ENCODE results near the gene PIK3CD.
"Not testable (repeated sequence)": the region's sequence is repeated elsewhere in the genome, so short reads cannot be mapped to it uniquely, and the experiment has no call there.

Gene PIK3CD

GRCh38 chr1:9615316-9616063, 36.0 kb upstream of the PIK3CD start:
- in situ Hi-C loops (cut with HindIII; ENCODE audit: low pct_ligation_motif_present, low pct_unique_long_range_greater_than_20kb, low sequenced_read_pairs): no loop called here
- peak; percentile 50 for DNase-seq

GRCh38 chr1:9618909-9619679, 32.4 kb upstream of the PIK3CD start:
- in situ Hi-C loops (cut with HindIII; ENCODE audit: low pct_ligation_motif_present, low pct_unique_long_range_greater_than_20kb, low sequenced_read_pairs): no loop called here

GRCh38 chr1:9621032-9621431, 30.5 kb upstream of the PIK3CD start:
- in situ Hi-C loops (cut with HindIII; ENCODE audit: low pct_ligation_motif_present, low pct_unique_long_range_greater_than_20kb, low sequenced_read_pairs): no loop called here
- DNase-seq: no peak

More at GRCh38 chr1:9618909-9619679, 32.4 kb upstream of the PIK3CD start:
- DNase-seq: no peak

- in situ Hi-C loops (cut with HindIII; ENCODE audit: low pct_ligation_motif_present, low pct_unique_long_range_greater_than_20kb, low sequenced_read_pairs): no loop called here
- no peak for DNase-seq
These were observed 27.4 kb upstream of the PIK3CD start for GRCh38 chr1:9624081-9624480.

GRCh38 chr1:9625030-9625429, 26.5 kb upstream of the PIK3CD start:
- in situ Hi-C loops (cut with HindIII; ENCODE audit: low pct_ligation_motif_present, low pct_unique_long_range_greater_than_20kb, low sequenced_read_pairs): not testable (repeated sequence)

GRCh38 chr1:9626201-9626608, 25.3 kb upstream of the PIK3CD start:
- in situ Hi-C loops (cut with HindIII; ENCODE audit: low pct_ligation_motif_present, low pct_unique_long_range_greater_than_20kb, low sequenced_read_pairs): no loop called here
- DNase-seq: no peak

More at GRCh38 chr1:9625030-9625429, 26.5 kb upstream of the PIK3CD start:
- not testable (repeated sequence) for DNase-seq

GRCh38 chr1:9628541-9629444, 22.7 kb upstream of the PIK3CD start:
- in situ Hi-C loops (cut with HindIII; ENCODE audit: low pct_ligation_motif_present, low pct_unique_long_range_greater_than_20kb, low sequenced_read_pairs): no loop called here
- DNase-seq: no peak

GRCh38 chr1:9629445-9630201, 21.9 kb upstream of the PIK3CD start:
- DNase-seq: no peak
- in situ Hi-C loops (cut with HindIII; ENCODE audit: low pct_ligation_motif_present, low pct_unique_long_range_greater_than_20kb, low sequenced_read_pairs): no loop called here

- DNase-seq: no peak
- in situ Hi-C loops (cut with HindIII; ENCODE audit: low pct_ligation_motif_present, low pct_unique_long_range_greater_than_20kb, low sequenced_read_pairs): no loop called here
These were observed 21.0 kb upstream of the PIK3CD start for GRCh38 chr1:9630331-9631111.

- no peak for DNase-seq
- in situ Hi-C loops (cut with HindIII; ENCODE audit: low pct_ligation_motif_present, low pct_unique_long_range_greater_than_20kb, low sequenced_read_pairs): no loop called here
These were observed 19.9 kb upstream of the PIK3CD start for GRCh38 chr1:9631613-9632012.

- in situ Hi-C loops (cut with HindIII; ENCODE audit: low pct_ligation_motif_present, low pct_unique_long_range_greater_than_20kb, low sequenced_read_pairs): no loop called here
These were observed 18.0 kb upstream of the PIK3CD start for GRCh38 chr1:9633493-9633892.

GRCh38 chr1:9634582-9634981, 16.9 kb upstream of the PIK3CD start:
- DNase-seq: no peak
- in situ Hi-C loops (cut with HindIII; ENCODE audit: low pct_ligation_motif_present, low pct_unique_long_range_greater_than_20kb, low sequenced_read_pairs): no loop called here

More at GRCh38 chr1:9633493-9633892, 18.0 kb upstream of the PIK3CD start:
- no peak for DNase-seq

GRCh38 chr1:9639227-9639626, 12.3 kb upstream of the PIK3CD start:
- DNase-seq: no peak
- in situ Hi-C loops (cut with HindIII; ENCODE audit: low pct_ligation_motif_present, low pct_unique_long_range_greater_than_20kb, low sequenced_read_pairs): no loop called here

GRCh38 chr1:9643351-9644256, 7.9 kb upstream of the PIK3CD start:
- in situ Hi-C loops (cut with HindIII; ENCODE audit: low pct_ligation_motif_present, low pct_unique_long_range_greater_than_20kb, low sequenced_read_pairs): no loop called here

GRCh38 chr1:9646037-9646436, 5.5 kb upstream of the PIK3CD start:
- in situ Hi-C loops (cut with HindIII; ENCODE audit: low pct_ligation_motif_present, low pct_unique_long_range_greater_than_20kb, low sequenced_read_pairs): no loop called here
- no peak for DNase-seq

More at GRCh38 chr1:9643351-9644256, 7.9 kb upstream of the PIK3CD start:
- no peak for DNase-seq

GRCh38 chr1:9648171-9648570, 3.4 kb upstream of the PIK3CD start:
- in situ Hi-C loops (cut with HindIII; ENCODE audit: low pct_ligation_motif_present, low pct_unique_long_range_greater_than_20kb, low sequenced_read_pairs): no loop called here
- DNase-seq: no peak

GRCh38 chr1:9649769-9650168, 1.8 kb upstream of the PIK3CD start:
- in situ Hi-C loops (cut with HindIII; ENCODE audit: low pct_ligation_motif_present, low pct_unique_long_range_greater_than_20kb, low sequenced_read_pairs): no loop called here
- no peak for DNase-seq

Data from ACHN (cell line).